HCT116 (cell line): ENCODE data around the gene ITIH1. TPM values are rescaled to one million over a fixed set of nuclear protein-coding genes. Genes with fewer than 3 reads are reported as not detected.

Source experiments
- ATAC-seq: fragments of 200-7000 bp; cut with Tn5 transposase; 2 replicates; pipeline ENCODE4 v1.9.1; 2020; ENCODE audit warnings: mild to moderate bottlenecking, moderate library complexity
- BruUV-seq: library from RNA; stranded (reverse); fragments of 400-500 nt; replicated peaks from 2 replicates; lab custom pipeline; 2021; lab: Mats Ljungman, UMichigan
- CTCF ChIA-PET: fragments of 300-600 bp; sonication (Branson Sonifier 250); formaldehyde crosslinking; loops from one replicate; lab custom pipeline; 2021; ENCODE audit warnings: antibody characterized with exemption; lab: Charles Lee
- POLR2A ChIA-PET: fragments of 300-600, 350-600 bp; sonication (Branson Sonifier 250); formaldehyde crosslinking; loops from one replicate; lab custom pipeline; 2021; ENCODE audit warnings: antibody characterized with exemption; lab: Charles Lee
- RAD21 ChIA-PET, 2 experiments: fragments of 300-600 bp; sonication (Branson Sonifier 250); formaldehyde crosslinking; loops; one replicate each; lab custom pipeline; 2023; ENCODE audit warnings: low total read pairs in 2 of 2; ENCODE audit not compliant: uncharacterized antibody in 2 of 2, unreplicated experiment in 2 of 2, low non-redundant PET in 1 of 2; lab: Charles Lee
- DNase-seq: peaks from one replicate; pipeline ENCODE4 v3.0.0-alpha.2; 2010; ENCODE audit warnings: low read depth, low spot score
- H2AFZ ChIP-seq: fragments of 200-600 bp; shearing (Covaris generic), sonication (generic); 2 replicates; pipeline ENCODE4 v1.6.1; 2017; ENCODE audit warnings: low read depth, mixed run types, mixed read lengths, antibody characterized with exemption, low read length; ENCODE audit not compliant: poor library complexity, severe bottlenecking
- H3K27ac ChIP-seq: 2 replicates; pipeline ENCODE4 v1.5.1; 2012; ENCODE audit warnings: low read depth, low read length
- H3K27me3 ChIP-seq: fragments of 200-600 bp; sonication (generic); 2 replicates; pipeline ENCODE4 v1.6.1; 2016; ENCODE audit warnings: mixed run types, low read length, mixed read lengths; ENCODE audit not compliant: insufficient read depth
- H3K36me3 ChIP-seq, 2 experiments: fragments of 200-500 bp in 1 of 2; fragments of 200-600 bp in 1 of 2; sonication (Bioruptor generic) in 1 of 2; sonication (generic) in 1 of 2; 2 replicates each; pipeline versions ENCODE4 v1.5.1 to v1.6.1; 2014 to 2016; ENCODE audit warnings: low read length in 2 of 2, inconsistent platforms in 1 of 2, mixed read lengths in 1 of 2, mixed run types in 1 of 2; ENCODE audit not compliant: insufficient read depth in 2 of 2, control insufficient read depth in 1 of 2
- H3K4me1 ChIP-seq, 2 experiments: fragments of 200-600 bp in 1 of 2; sonication (generic) in 1 of 2; 2 replicates each; pipeline versions ENCODE4 v1.5.1 to v1.6.1; 2012 to 2017; ENCODE audit warnings: low read length in 2 of 2, inconsistent platforms in 1 of 2, mild to moderate bottlenecking in 1 of 2, mixed read lengths in 1 of 2, mixed run types in 1 of 2, moderate library complexity in 1 of 2; ENCODE audit not compliant: insufficient read depth in 2 of 2, control insufficient read depth in 1 of 2
- H3K4me2 ChIP-seq: fragments of 200-600 bp; sonication (generic); 2 replicates; pipeline ENCODE4 v1.6.1; 2017; ENCODE audit warnings: mixed run types, low read length, mixed read lengths
- H3K4me3 ChIP-seq, 2 experiments: fragments of 200-600 bp in 1 of 2; sonication (generic) in 1 of 2; replicated peaks in 1 of 2; 2 replicates each; pipeline ENCODE4 v1.5.1; 2011 to 2016; ENCODE audit warnings: low read length in 2 of 2, control low read depth in 1 of 2, low read depth in 1 of 2, mild to moderate bottlenecking in 1 of 2, mixed read lengths in 1 of 2, mixed run types in 1 of 2
- H3K79me2 ChIP-seq: fragments of 200-600 bp; sonication (generic); 2 replicates; pipeline ENCODE4 v1.6.1; 2017; ENCODE audit warnings: mild to moderate bottlenecking, mixed run types, low read length, moderate library complexity, mixed read lengths; ENCODE audit not compliant: insufficient read depth
- H3K9ac ChIP-seq: fragments of 200-600 bp; sonication (generic); 2 replicates; pipeline ENCODE4 v1.6.1; 2016; ENCODE audit warnings: low read length, mixed read lengths
- H3K9me2 ChIP-seq: fragments of 200-600 bp; sonication (generic), shearing (Covaris generic); 2 replicates; pipeline ENCODE4 v1.6.1; 2017; ENCODE audit warnings: mixed run types, mild to moderate bottlenecking, moderate library complexity; ENCODE audit not compliant: insufficient read depth
- H3K9me3 ChIP-seq, 2 experiments: fragments of 200-500 bp in 1 of 2; fragments of 200-600 bp in 1 of 2; sonication (Bioruptor generic) in 1 of 2; sonication (generic) in 1 of 2; 2 replicates each; pipeline ENCODE4 v1.6.1; 2014 to 2017; ENCODE audit warnings: low read length in 2 of 2, mixed read lengths in 2 of 2, inconsistent platforms in 1 of 2, low read depth in 1 of 2, mild to moderate bottlenecking in 1 of 2, mixed run types in 1 of 2, moderate library complexity in 1 of 2; ENCODE audit not compliant: control insufficient read depth in 1 of 2, insufficient read depth in 1 of 2
- H4K20me1 ChIP-seq: fragments of 200-600 bp; sonication (generic), shearing (Covaris generic); 2 replicates; pipeline ENCODE4 v1.6.1; 2017; ENCODE audit warnings: mixed run types, mild to moderate bottlenecking, moderate library complexity; ENCODE audit not compliant: insufficient read depth
- CBX3 ChIP-seq: IDR thresholded peaks from 2 replicates; pipeline ENCODE4 v1.6.1; 2012; ENCODE audit warnings: low read depth
- CEBPB ChIP-seq: IDR thresholded peaks from 2 replicates; pipeline ENCODE4 v1.6.1; 2012; ENCODE audit warnings: low read depth
- EGR1 ChIP-seq: IDR thresholded peaks from 2 replicates; pipeline ENCODE4 v1.6.1; 2012; ENCODE audit warnings: low read depth
- ELF1 ChIP-seq: IDR thresholded peaks from 2 replicates; pipeline ENCODE4 v1.6.1; 2012; ENCODE audit warnings: low read depth, borderline replicate concordance
- EZH2 ChIP-seq: fragments of 200-600 bp; sonication (generic); IDR thresholded peaks from 2 replicates; pipeline ENCODE4 v1.6.1; 2017; ENCODE audit warnings: antibody characterized with exemption, mixed run types
- EZH2phosphoT487 ChIP-seq: fragments of 200-600 bp; IDR thresholded peaks from 2 replicates; pipeline ENCODE4 v1.6.1; 2018; ENCODE audit warnings: antibody characterized with exemption, borderline replicate concordance
- FOSL1 ChIP-seq: IDR thresholded peaks from 2 replicates; pipeline ENCODE4 v1.6.1; 2012; ENCODE audit warnings: low read depth
- JUND ChIP-seq: IDR thresholded peaks from 2 replicates; pipeline ENCODE4 v1.6.1; 2012
- POLR2AphosphoS5 ChIP-seq: IDR thresholded peaks from 2 replicates; pipeline ENCODE4 v1.6.1; 2011; ENCODE audit warnings: mild to moderate bottlenecking, low read depth, low read length, moderate library complexity
- RAD21 ChIP-seq: IDR thresholded peaks from 2 replicates; pipeline ENCODE4 v1.6.1; 2012; ENCODE audit warnings: low read depth, mild to moderate bottlenecking
- SIN3A ChIP-seq: IDR thresholded peaks from 2 replicates; pipeline ENCODE4 v1.6.1; 2012; ENCODE audit warnings: low read depth
- SP1 ChIP-seq: IDR thresholded peaks from 2 replicates; pipeline ENCODE4 v1.6.1; 2012; ENCODE audit warnings: low read depth
- TCF7L2 ChIP-seq: IDR thresholded peaks from 2 replicates; pipeline ENCODE4 v1.7.0; 2011; ENCODE audit warnings: borderline replicate concordance, inconsistent platforms; ENCODE audit not compliant: insufficient read depth, insufficient read length; ENCODE audit errors: extremely low read depth
- ZFX ChIP-seq: fragments of 450-650 bp; IDR thresholded peaks from 2 replicates; pipeline ENCODE4 v1.6.1; 2017
- ZNF274 ChIP-seq: fragments of 200-500 bp; sonication (Bioruptor generic); IDR thresholded peaks from 2 replicates; pipeline ENCODE4 v1.6.1; 2014; ENCODE audit warnings: mild to moderate bottlenecking, low read depth, low read length, inconsistent platforms
- intact Hi-C: fragments of 100-400 bp; cut with micrococcal nuclease; formaldehyde crosslinking; loops from 2 replicates; pipeline ENCODE4 v1.10.0; 2022
- total RNA-seq: library from RNA; stranded (reverse); gene quantifications from one replicate; pipeline ENCODE4 v1.2.1, GENCODE V29; 2021; ENCODE audit not compliant: unreplicated experiment
- TF ChIP-seq, protein P1 (sequence below): IDR thresholded peaks from 2 replicates; pipeline ENCODE4 v1.6.1; 2012; ENCODE audit warnings: low read depth
- TF ChIP-seq, protein P2 (sequence below): IDR thresholded peaks from 2 replicates; pipeline ENCODE4 v1.6.1; 2012
- TF ChIP-seq, protein P3 (sequence below): IDR thresholded peaks from 2 replicates; pipeline ENCODE4 v1.6.1; 2012

Gene ITIH1
- total RNA-seq, 1 experiment from 2014 or later: 0.37 TPM

DNA sequence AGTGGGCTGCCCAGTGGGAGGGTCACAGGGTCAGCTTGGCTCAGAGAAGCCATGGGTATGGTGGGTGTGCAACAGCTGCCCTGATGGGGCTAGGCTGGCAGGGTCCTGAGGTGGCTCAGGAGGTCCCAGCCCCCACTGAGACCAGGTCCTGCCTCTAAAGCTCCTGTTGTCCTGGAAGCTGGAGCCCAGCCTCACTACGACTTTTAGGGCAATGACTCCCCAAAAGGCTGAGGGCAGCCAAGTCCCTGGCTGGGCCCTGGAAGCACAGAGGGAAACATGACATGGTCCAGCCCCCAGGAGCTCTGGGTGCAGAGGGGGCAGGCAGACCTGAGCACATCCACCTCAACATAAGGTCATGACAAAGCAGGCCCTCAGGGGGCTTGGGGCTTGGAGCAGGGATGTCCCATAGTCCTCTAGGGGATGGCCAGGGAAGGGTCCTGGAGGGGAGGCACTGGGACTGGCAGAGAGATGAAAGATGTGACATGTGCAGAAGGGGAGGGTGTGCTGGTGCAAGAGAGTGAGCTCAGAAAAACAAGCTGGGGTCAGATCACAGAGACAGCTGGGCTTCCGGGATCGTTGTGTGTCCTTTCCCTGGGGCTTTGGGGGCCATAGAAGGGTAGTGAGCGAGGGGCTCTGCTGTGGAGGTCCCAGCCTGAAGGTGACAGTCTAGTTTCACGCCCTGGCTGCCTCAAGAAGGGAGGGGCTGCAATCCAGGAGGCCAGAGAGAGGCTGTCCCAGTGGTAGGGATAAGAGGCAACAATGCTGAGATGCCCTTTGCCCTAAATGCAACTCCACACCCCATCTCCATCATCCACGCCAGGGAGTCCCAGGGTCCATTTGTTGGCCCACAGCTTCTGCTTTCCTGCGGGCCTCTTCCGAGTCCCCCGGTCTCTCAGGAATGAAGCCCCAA is 16.6 kb downstream of the ITIH1 start (continued):
- TF ChIP-seq, protein P1, sequence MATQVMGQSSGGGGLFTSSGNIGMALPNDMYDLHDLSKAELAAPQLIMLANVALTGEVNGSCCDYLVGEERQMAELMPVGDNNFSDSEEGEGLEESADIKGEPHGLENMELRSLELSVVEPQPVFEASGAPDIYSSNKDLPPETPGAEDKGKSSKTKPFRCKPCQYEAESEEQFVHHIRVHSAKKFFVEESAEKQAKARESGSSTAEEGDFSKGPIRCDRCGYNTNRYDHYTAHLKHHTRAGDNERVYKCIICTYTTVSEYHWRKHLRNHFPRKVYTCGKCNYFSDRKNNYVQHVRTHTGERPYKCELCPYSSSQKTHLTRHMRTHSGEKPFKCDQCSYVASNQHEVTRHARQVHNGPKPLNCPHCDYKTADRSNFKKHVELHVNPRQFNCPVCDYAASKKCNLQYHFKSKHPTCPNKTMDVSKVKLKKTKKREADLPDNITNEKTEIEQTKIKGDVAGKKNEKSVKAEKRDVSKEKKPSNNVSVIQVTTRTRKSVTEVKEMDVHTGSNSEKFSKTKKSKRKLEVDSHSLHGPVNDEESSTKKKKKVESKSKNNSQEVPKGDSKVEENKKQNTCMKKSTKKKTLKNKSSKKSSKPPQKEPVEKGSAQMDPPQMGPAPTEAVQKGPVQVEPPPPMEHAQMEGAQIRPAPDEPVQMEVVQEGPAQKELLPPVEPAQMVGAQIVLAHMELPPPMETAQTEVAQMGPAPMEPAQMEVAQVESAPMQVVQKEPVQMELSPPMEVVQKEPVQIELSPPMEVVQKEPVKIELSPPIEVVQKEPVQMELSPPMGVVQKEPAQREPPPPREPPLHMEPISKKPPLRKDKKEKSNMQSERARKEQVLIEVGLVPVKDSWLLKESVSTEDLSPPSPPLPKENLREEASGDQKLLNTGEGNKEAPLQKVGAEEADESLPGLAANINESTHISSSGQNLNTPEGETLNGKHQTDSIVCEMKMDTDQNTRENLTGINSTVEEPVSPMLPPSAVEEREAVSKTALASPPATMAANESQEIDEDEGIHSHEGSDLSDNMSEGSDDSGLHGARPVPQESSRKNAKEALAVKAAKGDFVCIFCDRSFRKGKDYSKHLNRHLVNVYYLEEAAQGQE: no peak
- TF ChIP-seq RAD21: no peak
- TF ChIP-seq FOSL1: no peak
- TF ChIP-seq SIN3A: no peak
- no peak for TF ChIP-seq TCF7L2
- TF ChIP-seq, protein P2, sequence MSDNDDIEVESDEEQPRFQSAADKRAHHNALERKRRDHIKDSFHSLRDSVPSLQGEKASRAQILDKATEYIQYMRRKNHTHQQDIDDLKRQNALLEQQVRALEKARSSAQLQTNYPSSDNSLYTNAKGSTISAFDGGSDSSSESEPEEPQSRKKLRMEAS: no peak
- no peak for TF ChIP-seq JUND

DNA sequence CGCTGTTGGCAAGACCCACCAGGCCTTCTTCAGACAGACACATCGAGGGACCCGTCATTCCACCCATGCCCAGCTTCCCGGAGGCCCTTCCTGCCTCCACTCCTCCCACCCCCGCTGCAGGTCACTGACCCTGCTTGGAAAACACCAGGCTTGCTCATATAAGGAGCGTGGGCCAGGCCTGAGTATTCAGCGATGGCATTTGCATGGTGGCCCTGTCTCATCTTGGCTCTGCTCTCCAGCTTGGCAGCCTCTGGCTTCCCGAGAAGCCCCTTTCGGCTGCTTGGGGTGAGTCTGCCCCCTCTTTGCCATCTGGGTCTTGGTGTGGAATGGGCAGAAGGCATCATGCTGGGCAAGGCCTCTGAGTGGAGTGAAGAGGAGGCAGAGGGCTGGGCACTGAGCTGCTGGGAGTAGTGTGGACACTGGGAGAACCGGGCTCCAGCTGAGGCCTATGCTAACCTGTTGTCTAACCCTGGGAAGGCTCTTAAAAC is 17.3 kb downstream of the ITIH1 start, which contains the start of gene ITIH3:
TSS of gene ITIH3 (plus strand) at position 185 of the 488 bp plus-strand sequence. CDS start at position 193, 8 bp downstream.
- ATAC-seq: no peak
- H3K27ac ChIP-seq: no peak within 1 kb of the TSS
- peaks cover 0 to 7% of the 10 kb centered on the region in 2 experiments; a peak in 1 of 4 replicates for H3K4me1 ChIP-seq
- TF ChIP-seq SP1 (no peak), ZFX (no peak), TCF7L2 (no peak), RAD21 (no peak), ELF1 (no peak), EGR1 (no peak), EZH2 (no peak), CEBPB (no peak), CBX3 (no peak), ZNF274 (no peak), SIN3A (no peak), EZH2phosphoT487 (no peak), FOSL1 (no peak), POLR2AphosphoS5 (no peak)
- TF ChIP-seq, protein P2: no peak
- TF ChIP-seq, protein P3, sequence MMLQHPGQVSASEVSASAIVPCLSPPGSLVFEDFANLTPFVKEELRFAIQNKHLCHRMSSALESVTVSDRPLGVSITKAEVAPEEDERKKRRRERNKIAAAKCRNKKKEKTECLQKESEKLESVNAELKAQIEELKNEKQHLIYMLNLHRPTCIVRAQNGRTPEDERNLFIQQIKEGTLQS: no peak
- TF ChIP-seq, all 23 proteins: peak for 0
- DNase-seq: no peak
- Histone ChIP-seq H3K9me2 (no peaks in the 10 kb centered on the region), H3K9me3 (no peaks in the 10 kb centered on the region), H3K27me3 (no peaks in the 10 kb centered on the region), H3K9ac (no peak within 1 kb of the TSS), H3K4me2 (no peak within 1 kb of the TSS), H3K36me3 (no peaks in the 10 kb centered on the region), H2AFZ (no peak within 1 kb of the TSS), H4K20me1 (no peaks in the 10 kb centered on the region), H3K79me2 (no peaks in the 10 kb centered on the region), H3K4me3 (no peak within 1 kb of the TSS)
- CTCF ChIA-PET: no interaction called here
- RAD21 ChIA-PET: no interaction called here
- no TSS peak for BruUV-seq
- intact Hi-C loops: no loop called here
- POLR2A ChIA-PET: no interaction called here
